GM19397 (cell line): Measurements from ENCODE around the gene ATP5ME.
"Not testable (repeated sequence)": the region's sequence is repeated elsewhere in the genome, so short reads cannot be mapped to it uniquely, and the experiment has no call there.

Experiments
- ATAC-seq: cut with Tn5 transposase; IDR thresholded peaks from one replicate; pipeline ENCODE4 v1.9.1; 2021; ENCODE audit warnings: mild to moderate bottlenecking, moderate library complexity; ENCODE audit not compliant: unreplicated experiment

The ATP5ME gene

DNA sequence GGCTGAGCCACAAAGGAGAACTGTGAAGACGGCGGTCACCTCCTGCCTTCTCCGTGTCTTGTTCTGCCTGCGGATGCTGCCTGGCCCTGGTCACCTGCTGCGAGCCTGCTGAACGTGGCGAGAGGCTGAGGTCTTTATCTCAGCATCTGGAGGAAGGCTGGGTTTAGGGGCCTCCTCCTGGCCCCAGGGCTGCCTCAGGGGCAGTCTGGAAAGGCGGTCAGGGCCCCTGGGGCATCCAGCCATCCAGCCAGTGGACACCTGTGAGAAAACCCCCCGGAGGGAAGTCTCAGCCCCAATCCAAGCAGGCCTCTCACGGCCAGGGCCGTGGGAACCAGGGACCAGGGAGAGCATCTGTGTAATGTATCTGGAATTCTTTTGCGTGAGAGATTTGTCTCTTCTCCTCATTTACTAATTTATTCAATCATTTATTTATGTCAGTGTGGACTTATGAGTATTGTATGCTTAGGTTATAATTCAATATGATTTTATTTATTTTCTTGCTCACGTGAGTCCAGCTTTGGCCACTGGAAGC, 37.4 kb downstream of the ATP5ME start:
- ATAC-seq: no peak

DNA sequence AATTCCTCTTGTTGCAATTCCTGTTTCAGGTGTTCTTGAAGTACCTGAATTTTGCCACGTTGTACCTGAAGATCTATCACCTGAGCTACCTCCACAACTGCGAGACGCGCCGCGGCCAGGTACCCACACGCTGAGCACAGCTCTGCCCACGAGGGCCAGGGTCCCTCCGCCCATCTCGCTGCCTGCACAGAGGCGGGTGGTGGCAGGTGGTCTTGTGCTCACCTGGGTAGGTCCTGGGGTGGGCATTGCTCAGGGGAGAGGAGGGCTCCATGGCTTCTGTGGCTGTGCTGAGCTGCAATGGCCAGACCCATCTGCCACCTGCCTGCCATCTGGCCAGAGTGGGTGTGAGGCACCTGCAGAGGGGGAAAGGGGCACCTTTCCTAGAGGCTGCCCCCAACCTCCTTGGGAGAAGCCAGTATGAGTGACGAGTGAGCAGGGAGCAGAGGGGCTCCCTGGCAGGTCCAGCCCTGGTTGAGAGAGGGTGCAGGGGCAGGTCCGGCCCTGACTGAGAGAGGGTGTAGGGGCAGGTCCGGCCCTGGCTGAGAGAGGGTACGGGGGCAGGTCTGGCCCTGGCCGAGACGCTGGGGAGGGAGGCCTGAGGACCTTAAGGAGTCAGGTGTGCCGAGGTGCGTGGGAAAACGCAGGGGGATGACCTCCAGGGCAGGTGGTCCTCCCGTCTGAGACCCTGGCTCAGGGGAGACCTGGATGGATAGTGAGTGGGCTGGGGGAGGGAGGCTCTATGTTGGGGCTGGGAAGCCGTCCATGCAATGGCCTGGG, 38.0 kb downstream of the ATP5ME start:
- no peak for ATAC-seq

DNA sequence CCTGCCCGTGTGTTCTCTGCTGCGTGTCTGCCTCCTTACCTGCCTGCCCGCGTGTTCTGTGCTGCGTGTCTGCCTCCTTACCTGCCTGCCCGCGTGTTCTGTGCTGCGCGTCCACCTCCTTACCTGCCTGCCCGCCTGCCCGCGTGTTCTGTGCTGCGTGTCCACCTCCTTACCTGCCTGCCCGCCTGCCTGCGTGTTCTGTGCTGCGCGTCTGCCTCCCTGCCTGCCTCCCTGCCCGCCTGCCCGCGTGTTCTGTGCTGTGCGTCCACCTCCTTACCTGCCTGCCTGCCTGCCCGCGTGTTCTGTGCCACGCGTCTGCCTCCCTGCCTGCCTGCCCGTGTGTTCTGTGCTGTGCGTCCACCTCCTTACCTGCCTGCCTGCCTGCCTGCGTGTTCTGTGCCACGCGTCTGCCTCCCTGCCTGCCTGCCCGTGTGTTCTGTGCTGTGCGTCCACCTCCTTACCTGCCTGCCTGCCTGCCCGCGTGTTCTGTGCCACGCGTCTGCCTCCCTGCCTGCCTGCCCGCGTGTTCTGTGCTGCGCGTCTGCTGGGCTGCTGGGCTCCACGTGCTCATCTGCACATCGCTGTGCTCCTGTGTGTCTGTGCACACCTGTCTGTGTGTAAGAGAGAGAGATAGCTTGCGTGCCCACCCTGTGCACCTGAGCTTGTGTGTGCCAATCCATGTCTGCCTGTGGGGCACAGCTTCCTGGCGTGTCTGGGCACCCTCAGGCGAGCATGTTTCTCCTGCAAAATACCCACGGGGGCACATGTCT, 38.8 kb downstream of the ATP5ME start:
- not testable (repeated sequence) for ATAC-seq

DNA sequence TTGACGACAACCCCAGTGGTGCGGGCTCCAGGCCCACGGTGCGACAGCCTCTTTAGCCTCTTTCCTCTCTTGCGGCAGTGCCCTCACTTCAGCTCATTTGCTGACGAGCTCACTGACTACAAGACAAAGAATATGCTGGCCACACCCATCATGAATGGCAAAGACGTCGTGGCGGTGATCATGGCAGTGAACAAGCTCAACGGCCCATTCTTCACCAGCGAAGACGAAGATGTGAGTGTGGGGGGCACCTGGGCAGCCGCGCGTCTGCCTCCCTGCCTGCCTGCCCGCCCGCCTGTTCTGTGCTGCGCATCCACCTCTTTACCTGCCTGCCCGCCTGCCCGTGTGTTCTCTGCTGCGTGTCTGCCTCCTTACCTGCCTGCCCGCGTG, 39.5 kb downstream of the ATP5ME start:
- ATAC-seq: no peak

GRCh38 chr4:633976-634598, 40.0 kb downstream of the ATP5ME start:
- ATAC-seq: no peak

DNA sequence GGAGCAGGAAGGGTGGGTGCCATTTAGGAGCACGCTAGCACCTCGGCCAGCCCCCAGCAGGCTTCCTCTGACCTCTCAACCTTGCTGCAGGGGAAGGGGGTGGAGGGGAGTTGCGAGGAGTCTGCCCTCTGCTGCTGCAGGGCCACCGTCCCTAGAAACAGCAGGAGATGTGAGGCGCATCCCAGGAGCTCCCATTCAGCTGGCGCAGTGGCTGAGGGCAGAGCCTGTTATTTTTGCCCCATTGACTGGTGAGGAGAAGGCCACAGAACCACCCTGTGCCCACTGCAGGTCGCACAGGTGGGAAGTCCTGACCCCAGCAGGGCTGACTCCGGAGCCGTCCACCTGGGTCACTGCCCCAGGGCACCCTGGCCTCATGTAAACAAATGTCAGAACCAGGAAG, 40.7 kb downstream of the ATP5ME start:
- no peak for ATAC-seq

DNA sequence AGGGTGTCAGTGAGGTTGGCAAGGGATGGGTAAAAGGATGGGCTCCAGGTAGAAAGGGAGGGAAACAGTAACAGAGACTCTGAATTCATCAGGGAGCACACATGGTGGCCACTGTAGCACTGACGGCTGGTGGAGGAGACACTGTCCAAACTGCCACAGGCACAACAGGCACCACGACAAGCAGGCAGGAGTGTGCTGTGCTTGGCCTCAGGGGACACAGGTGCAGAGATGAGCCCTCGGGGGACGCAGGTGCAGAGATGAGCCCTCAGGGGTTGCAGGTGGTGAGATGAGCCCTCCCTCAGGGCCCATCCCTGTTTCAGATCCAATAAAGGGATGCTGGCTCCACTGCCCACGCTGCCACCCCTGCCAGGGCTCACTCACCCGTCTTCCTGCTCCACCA, 41.1 kb downstream of the ATP5ME start:
- ATAC-seq: no peak

DNA sequence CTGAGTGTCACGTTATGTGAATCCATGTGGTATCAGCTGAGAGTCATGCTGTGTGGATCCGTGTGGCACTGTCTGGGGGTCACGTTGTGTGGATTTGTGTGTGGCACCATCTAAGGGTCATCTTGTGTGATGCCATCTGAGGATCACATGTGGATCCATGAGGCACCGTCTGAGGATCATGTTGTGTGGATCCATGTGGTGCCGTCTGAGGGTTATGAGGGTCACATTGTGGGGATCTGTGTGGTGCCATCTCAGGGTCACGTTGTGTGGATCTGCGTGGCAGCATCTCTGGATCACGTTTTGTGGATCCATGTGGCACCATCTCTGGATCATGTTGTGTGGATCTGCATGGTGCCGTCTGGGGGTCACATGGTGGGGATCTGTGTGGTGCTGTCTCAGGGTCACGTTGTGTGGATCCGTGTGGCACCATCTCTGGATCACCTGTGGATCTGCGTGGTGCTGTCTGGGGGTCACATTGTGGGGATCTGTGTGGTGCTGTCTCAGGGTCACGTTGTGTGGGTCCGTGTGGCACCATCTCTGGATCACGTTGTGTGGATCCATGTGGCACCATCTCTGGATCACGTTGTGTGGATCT, 41.8 kb downstream of the ATP5ME start:
- ATAC-seq: no peak

- no peak for ATAC-seq
These were observed 43.4 kb downstream of the ATP5ME start for GRCh38 chr4:630656-631055.

DNA sequence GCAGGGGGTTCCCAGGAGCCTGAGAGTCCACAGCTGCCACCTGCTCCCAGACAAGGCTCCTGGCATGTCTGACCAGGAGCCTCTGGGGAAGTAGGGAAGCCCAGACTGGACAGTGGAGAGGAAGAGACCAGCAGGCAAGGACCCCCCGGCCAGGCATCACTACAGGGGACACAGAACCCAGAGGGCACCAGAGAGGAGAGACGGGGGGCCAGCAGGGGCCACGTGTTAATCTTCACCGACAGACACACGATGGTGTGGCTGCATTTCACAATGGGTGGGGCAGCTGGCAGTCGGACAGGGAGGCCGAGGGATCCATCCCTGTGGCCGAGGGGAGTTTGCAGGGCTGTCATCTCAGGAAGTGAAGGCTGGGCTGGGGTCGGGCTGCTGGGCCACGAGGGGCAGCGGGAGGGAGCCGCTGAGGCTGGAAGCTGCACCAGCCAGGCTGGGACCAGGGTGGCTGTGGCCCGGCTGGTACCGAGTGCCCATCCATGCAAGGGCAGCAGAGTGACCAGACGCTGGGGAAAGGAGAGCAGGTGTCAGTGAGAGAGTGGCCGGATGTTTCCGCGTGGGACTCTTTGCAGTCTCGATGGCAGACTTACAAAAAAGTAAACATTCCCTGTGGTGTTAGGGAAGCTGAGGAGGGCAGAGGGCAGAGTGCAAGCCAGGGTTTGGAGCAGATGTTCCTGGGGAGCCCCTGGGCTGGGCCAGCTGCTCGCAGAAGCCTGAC, 44.0 kb downstream of the ATP5ME start:
- ATAC-seq: no peak

DNA sequence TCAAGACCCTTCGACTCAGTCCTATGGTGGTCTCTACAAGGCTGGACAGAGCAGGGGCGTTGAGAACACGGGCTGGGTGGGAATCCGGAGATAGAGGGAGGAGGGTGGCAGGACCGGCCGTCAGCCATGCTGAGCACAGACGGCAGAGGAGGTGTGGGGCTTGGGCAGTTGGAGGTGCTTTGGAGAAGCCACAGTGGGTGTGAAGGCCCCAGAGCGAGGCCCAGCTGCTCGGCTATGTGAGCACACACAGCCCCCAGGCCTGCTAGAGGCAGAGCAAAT, 44.5 kb downstream of the ATP5ME start:
- no peak for ATAC-seq

DNA sequence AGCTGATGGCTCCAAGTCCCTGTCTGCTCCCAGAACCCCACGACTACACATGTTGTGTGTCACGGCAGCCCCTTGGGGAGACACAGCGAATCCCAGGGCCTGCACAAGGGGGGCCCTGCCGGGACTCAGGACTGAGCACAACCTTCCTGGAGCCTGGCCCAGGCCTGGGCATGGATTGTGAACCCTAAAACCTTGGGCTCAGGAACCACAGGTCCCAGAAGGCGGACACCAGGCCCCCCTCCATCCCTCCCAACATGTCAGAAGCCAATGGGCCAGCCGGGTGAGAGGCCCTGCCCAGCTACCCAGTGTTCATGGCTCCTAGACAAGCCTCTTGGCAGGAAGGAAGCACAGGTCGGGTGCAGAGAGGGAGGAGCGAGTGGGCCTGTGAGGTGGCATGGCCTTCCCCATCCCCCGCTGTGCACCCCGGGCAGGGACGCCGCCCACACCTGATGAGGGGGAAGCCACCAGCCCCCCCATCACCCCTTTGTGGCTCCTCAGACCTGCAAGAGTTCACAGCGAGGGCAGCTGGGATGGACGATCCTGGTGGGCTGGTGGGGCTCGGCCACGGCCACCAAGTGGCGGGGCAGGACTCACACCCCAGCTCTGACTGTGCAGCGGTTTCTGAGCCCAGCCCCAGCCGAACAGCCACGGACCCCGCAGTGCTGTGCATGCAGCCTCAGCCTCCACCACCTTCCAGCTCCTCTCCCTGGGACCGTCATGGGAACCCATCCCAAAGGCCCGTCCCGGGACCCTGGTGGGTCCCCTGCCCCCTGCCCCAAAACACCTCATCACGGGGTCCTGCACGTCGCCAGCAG, 45.0 kb downstream of the ATP5ME start:
- no peak for ATAC-seq

DNA sequence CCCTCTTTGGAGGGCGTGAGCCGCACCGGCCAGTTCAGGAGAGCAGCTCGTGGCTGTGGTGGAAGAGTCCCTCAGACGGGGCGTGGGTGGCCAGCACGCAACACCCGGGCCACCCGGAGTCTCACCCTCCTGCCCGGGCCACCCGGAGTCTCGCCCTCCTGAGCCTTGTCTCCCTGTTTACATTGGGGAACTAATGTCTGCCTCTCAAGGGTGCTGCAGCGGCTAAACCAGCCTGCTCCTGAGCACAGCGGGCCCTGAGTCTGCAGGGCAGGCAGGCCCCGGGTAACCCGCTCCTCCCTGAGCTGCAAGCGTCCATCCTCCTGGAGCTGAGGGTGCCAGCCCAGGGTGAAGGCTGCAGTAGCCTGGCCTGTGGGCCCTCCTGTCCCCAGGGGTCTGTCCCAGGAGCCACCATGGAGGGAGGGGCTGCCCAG, 45.8 kb downstream of the ATP5ME start:
- ATAC-seq: no peak

DNA sequence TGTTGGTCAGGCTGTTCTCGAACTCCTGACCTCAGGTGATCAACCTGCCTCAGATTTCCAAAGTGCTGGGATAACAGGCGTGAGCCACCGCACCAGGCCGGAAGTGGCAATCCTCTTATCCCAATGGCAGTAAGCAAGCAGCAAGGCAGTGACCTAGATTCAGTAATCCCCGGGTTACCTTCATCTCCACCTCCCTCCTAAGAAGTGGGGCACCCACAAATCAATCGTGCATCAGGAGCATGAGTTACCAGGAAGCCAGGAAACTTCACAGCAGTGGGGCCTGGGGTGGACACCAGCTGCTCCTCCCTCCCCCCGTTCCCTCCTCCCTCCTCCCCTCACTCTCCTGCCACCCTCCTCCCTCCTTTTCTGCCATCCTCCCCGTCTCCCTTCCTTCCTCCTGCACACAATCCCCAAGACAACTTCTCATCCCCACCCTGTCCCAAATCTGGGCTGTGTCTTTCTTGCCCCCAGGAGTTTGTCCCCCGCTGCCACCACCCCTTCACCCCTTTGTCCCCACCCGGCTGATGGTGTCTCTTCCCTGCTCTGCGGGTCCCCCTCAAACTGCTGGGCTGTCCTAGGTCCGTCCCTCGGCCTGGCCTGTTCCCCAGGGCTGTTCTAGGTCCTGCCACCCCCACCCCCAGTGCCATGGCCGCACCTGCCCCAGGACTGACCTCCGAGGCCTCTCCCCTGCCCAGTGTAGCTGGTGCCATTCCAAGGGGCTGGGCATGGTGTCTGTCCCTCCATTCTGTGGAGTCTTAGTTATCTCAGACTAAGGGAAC, 46.5 kb downstream of the ATP5ME start:
- ATAC-seq: no peak

- no peak for ATAC-seq
These were observed 47.6 kb downstream of the ATP5ME start for GRCh38 chr4:626201-627091.

DNA sequence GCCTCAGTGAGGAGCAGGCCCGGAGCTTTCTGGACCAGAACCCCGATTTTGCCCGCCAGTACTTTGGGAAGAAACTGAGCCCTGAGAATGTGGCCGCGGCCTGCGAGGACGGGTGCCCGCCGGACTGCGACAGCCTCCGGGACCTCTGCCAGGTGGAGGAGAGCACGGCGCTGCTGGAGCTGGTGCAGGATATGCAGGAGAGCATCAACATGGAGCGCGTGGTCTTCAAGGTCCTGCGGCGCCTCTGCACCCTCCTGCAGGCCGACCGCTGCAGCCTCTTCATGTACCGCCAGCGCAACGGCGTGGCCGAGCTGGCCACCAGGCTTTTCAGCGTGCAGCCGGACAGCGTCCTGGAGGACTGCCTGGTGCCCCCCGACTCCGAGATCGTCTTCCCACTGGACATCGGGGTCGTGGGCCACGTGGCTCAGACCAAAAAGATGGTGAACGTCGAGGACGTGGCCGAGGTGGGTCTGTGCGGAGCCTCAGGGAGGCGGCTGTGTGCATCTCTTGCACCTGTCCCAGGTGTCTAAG, 48.4 kb downstream of the ATP5ME start:
- no peak for ATAC-seq

DNA sequence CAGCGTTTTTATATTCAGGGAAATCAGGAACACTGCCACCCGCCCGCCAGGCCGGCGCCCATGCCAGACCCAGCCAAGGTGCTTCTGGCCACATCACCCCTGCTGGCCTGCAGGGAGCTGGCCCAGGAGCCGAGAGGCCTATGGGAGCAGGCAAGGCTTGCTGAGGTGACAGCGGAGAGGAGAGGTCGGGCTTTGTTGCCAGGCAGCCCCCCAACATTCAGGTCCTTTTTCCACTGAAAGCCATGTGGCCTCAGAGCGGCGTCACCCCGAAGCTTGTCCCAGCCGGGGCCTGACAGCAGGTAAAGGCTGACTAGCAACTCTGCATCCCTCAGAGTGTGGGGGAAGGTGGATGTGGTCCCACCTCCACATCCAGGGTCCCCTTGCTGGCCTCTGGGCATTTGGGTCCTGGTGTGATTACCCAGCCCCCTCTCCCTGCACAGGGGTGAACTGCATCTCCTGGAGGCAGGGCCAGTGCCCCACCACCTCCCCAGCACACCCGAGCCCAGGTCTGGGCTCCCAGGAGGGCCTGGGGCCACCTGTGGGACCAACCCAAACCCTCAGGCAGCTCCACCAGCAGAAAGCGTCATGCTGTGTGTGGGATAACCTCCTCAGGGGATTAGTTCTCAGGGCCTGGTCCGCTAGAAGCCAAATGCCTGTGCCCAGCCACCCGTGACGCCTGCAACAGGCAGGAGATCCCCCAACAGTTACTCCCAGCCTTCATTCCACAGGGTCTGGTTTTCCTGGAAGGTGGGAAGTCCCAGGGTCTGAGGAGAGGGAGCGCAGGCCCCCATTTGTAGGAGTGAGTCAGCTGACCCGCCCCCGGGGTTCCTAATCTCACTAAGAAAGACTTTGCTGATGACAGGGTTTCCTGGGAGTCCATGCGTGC, 49.1 kb downstream of the ATP5ME start, which contains the start of gene PDE6B:
TSS of gene PDE6B (plus strand) at position 869 of the 886 bp plus-strand sequence. CDS start 54 bp downstream, outside the sequence.
- ATAC-seq: no peak
